Measurements from ENCODE around the gene CDK11A.
"Not testable (repeated sequence)": the region's sequence is repeated elsewhere in the genome, so short reads cannot be mapped to it uniquely, and the experiment has no call there.

- peak; percentile 45; the same call in 1 of the 2 replicates for TF ChIP-seq CTCF (conservative IDR thresholded peaks at IDR 0.05; ENCODE audit: low read depth, low read length)
- not testable (repeated sequence) for TF ChIP-seq EZH2 (IDR thresholded peaks at IDR 0.05; ENCODE audit: borderline replicate concordance, low read depth, low read length, poor library complexity, severe bottlenecking)
Observed at GRCh38 chr1:1724035-1724864, at the start of gene CDK11A.
